LNCaP clone FGC (cell line): ENCODE data around the gene MUC12.
"Not testable (repeated sequence)": the region's sequence is repeated elsewhere in the genome, so short reads cannot be mapped to it uniquely, and the experiment has no call there.

ENCODE experiments used
- DNase-seq: peaks from one replicate; pipeline ENCODE4 v3.0.0-alpha.2; 2011; ENCODE audit warnings: low read depth
- H3K4me3 ChIP-seq: 2 replicates; pipeline ENCODE4 v1.5.1; 2011; ENCODE audit warnings: mild to moderate bottlenecking, low read depth, low read length, control low read depth
- CTCF ChIP-seq: IDR thresholded peaks from 2 replicates; pipeline ENCODE4 v1.5.1; 2012; ENCODE audit warnings: mild to moderate bottlenecking; ENCODE audit not compliant: control insufficient read depth, insufficient read depth; ENCODE audit errors: extremely low read depth

MUC12 gene

GRCh38 chr7:100969066-100969615 is at the start of gene MUC12:
Gene MUC12, plus strand, starts transcription at chr7:100969565. Its CDS starts 58 bp downstream, at chr7:100969623.
- TF ChIP-seq CTCF = no peak
- no peak within 1 kb of the TSS for H3K4me3 ChIP-seq
- no peak for DNase-seq

DNA sequence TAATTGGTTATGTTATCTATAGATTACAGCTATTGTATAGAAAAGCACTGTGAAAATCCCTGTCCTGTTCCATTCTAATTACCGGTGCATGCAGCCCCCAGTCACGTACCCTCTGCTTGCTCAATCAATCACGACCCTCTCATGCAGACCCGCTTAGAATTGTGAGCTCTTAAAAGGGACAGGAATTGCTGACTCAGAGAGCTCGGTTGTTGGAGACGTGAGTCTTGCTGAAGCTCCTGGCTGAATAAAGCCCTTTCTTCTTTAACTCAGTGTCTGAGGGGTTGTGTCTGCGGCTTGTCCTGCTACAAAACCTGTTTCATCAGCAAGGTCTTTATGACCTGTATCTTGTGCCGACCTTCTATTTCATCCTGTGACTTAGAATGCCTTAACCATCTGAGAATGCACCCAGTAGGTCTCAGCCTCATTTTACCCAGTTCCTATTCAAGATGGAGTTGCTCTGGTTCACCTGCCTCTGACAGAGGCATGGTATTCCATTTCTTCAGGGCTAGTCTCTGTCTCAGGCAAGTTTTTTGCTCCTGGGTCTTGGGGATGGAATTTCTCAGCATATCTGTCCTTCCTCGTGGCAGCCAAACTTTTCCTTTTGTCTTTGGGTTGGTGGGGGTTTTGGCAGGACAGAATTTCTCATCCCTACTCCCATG is 49.5 kb upstream of the MUC12 start:
- H3K4me3 ChIP-seq = not testable (repeated sequence)

DNA sequence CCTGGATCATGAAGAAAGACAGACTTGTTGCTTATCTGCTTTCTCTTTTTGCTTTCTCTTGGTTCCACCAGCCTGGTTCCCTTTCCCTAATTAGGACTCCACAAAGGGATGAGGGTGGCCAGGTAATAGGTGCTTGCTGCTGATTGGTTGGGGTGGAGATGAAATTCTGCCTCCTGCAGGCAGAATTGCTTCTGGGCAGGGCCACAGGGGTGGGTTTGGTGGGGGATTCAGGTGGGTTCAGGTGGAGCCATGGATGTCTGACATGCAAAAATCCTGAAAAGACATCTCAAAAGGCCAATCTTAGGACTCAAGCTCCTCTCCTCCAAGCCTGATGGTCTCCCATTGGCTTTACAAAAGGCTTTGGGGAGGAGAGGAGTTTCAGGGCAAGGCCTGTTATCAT is 48.3 kb upstream of the MUC12 start:
- no peak for DNase-seq
- H3K4me3 ChIP-seq = no peak overlapping the region
- TF ChIP-seq CTCF = no peak

More for the DNA sequence above, 49.5 kb upstream of the MUC12 start:
- DNase-seq = not testable (repeated sequence)

DNA sequence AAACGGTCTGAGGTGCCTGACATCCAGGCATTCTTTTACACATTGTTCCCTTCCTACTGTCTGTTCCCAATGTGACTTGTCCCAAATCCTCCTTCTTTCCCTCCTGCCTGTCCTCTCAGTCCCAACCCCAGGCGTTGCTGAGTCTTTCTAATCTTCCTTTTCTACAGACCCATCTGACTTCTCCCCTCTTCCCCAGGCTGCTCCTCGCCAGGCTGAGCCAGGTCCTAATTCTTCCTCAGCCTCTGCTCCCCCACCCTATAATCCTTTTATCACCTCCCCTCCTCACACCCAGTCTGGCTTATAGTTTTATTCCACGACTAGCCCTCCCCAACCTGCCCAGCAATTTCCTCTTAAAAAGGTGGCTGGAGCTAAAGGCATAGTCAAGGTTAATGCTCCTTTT is 45.7 kb upstream of the MUC12 start:
- DNase-seq, H3K4me3 ChIP-seq: not testable (repeated sequence)

GRCh38 chr7:100929808-100930174 is 39.6 kb upstream of the MUC12 start:
- H3K4me3 ChIP-seq = no peak overlapping the region
- TF ChIP-seq CTCF = no peak
- DNase-seq = no peak

- no peak for TF ChIP-seq CTCF
- no peak overlapping the region for H3K4me3 ChIP-seq
- no peak for DNase-seq
Measured at GRCh38 chr7:100933734-100934133, 35.6 kb upstream of the MUC12 start.

- not testable (repeated sequence) for DNase-seq, H3K4me3 ChIP-seq
Measured at GRCh38 chr7:100935381-100935780, 34.0 kb upstream of the MUC12 start.

- not testable (repeated sequence) for DNase-seq, H3K4me3 ChIP-seq
Measured at GRCh38 chr7:100936167-100936566, 33.2 kb upstream of the MUC12 start.

GRCh38 chr7:100942045-100942774 is 27.2 kb upstream of the MUC12 start:
- TF ChIP-seq CTCF = no peak
- DNase-seq = peak; percentile 89
- no peak overlapping the region for H3K4me3 ChIP-seq
